ENCODE results near the gene CTSF.
A peak's percentile ranks its signal among the peaks of the same experiment; 100 is the strongest.
"Not testable (repeated sequence)": the region's sequence is repeated elsewhere in the genome, so short reads cannot be mapped to it uniquely, and the experiment has no call there.

CTSF gene

DNA sequence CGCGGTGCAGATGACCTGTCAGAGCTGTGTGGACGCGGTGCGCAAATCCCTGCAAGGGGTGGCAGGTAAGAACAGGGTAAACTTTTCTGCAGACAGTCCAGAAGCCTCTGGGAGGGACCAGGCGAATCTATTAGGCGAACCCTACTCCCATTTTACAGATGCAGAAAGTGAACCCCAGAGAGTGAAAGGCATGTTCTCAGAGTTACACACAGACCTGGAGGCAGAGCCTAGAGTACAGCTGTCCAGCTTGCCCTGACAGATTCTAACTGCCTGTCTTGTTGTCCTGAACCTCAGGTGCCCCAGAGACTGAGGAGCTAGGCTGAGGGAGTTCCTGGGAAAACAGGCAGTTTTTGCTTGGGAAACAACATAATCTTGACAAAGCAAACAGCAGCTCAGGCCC lies 25.2 kb upstream of the CTSF start:
- Mint-ChIP-seq H3K4me3 (peak overlapping the region; percentile 99 to 100), H3K9me3 (no peaks in the 10 kb centered on the region), H3K27ac (no peak overlapping the region), H3K27me3 (no peaks in the 10 kb centered on the region), H3K4me1 (peaks cover 44% of the 10 kb centered on the region)
- ATAC-seq (no peak), DNase-seq (no peak)

- H3K27me3 Mint-ChIP-seq, result no peaks in the 10 kb centered on the region
Measured at GRCh38 chr11:66593303-66593635, 24.9 kb upstream of the CTSF start.

GRCh38 chr11:66592457-66593302 lies 24.3 kb upstream of the CTSF start, which contains the start of the genes CCDC87 and CCS:
TSS of gene CCDC87 (minus strand) at chr11:66593063. CDS start at chr11:66593015, 48 bp downstream.
TSS of gene CCS (plus strand) at chr11:66593185. CDS start at chr11:66593262, 77 bp downstream.
- peaks cover 44% of the 10 kb centered on the region for H3K4me1 Mint-ChIP-seq
- DNase-seq (peak; percentile 96 to 97), ATAC-seq (peak; percentile 97)
- H3K4me3 Mint-ChIP-seq, result peak within 1 kb of the TSS; percentile 99 to 100
- no peaks in the 10 kb centered on the region for H3K27me3 Mint-ChIP-seq
- no peaks in the 10 kb centered on the region for H3K9me3 Mint-ChIP-seq
- H3K27ac Mint-ChIP-seq, result peak within 1 kb of the TSS; percentile 94 to 98

More at GRCh38 chr11:66593303-66593635, 24.9 kb upstream of the CTSF start:
- Mint-ChIP-seq H3K4me1 (peaks cover 44% of the 10 kb centered on the region), H3K27ac (peak overlapping the region; percentile 94 to 98), H3K4me3 (peak overlapping the region; percentile 99 to 100), H3K9me3 (no peaks in the 10 kb centered on the region)
- peak; percentile 32 for ATAC-seq
- no peak for DNase-seq

GRCh38 chr11:66591175-66591574 lies 22.8 kb upstream of the CTSF start:
- DNase-seq, result no peak
- ATAC-seq, result no peak
- Mint-ChIP-seq H3K4me3 (peak overlapping the region in 1 of 2 donors; percentile 100), H3K27me3 (no peaks in the 10 kb centered on the region), H3K4me1 (peaks cover 44% of the 10 kb centered on the region), H3K9me3 (no peaks in the 10 kb centered on the region), H3K27ac (no peak overlapping the region)

DNA sequence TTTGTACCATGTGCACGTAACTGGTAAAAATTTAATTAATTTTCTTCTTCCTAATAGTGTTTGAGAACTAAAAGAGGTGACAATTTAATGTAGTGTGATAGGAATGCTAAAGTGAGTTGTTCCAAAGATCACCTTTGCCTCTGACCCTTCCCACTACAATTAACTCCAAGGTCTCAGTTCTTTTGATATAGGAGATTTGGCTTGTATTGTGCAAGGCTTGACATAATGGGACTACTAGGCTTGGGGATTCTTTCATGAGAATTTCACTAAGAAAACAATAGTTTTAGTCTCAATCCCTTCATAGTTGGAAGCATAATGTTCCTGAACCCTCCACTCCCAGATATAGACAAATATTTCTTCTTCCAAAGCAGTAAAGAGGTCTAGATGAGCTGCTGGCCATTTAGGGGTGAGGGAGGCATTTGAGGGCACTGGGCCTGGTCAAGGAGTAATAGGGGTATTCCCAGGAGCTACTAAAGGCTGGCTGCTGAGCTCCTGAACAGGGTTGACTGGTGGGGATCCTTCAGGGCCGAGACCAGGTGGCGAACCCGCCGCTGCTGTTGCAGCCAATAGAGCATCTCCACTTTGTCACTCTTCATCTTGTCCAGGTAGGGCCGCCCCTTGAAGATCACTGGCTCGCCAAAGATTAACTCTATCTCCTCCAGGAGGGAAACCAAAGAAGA lies 21.7 kb upstream of the CTSF start:
- Mint-ChIP-seq H3K27me3 (no peaks in the 10 kb centered on the region), H3K4me3 (no peak overlapping the region), H3K4me1 (peaks cover 34% of the 10 kb centered on the region), H3K9me3 (no peaks in the 10 kb centered on the region), H3K27ac (no peak overlapping the region)
- no peak for ATAC-seq
- DNase-seq, result no peak

DNA sequence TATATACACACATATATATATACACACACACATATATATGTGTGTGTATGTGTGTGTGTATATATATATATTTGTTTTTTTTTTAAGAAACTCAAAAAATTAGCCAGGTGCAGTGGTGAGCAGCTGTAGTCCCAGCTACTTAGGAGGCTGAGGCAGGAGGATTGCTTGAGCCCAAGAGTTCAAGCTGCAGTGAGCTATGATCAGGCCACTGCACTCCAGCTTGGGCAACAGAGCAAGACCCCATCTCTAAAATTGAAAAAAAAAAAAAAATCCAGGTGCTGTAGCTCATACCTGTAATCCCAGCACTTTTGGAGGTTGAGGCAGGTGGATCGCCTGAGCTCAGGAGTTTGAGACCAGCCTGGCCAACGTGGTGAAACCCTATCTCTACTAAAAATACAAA lies 20.9 kb upstream of the CTSF start:
- not testable (repeated sequence) for H3K27me3 Mint-ChIP-seq, H3K4me3 Mint-ChIP-seq, ATAC-seq, H3K9me3 Mint-ChIP-seq, H3K27ac Mint-ChIP-seq, DNase-seq
- peaks cover 26% of the 10 kb centered on the region for H3K4me1 Mint-ChIP-seq

DNA sequence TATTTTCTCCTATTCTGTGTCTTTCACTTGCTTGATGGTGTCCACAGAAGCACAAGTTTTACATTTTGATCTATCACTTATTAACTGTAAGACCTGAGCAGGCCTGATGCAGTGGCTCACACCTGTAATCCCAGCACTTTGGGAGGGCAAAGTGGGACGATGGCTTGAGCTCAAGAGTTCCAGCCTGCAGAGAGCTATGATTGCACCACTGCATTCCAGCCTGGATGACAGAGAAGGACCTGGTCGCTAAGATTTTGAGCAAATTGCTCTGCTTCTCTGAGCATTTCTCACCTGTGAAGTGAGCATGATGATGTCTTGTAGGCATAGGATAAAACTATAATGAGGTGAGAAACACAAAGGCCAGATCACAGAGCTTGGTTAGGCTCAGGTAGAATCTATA lies 17.7 kb upstream of the CTSF start:
- H3K4me3 Mint-ChIP-seq, result no peak overlapping the region
- H3K27me3 Mint-ChIP-seq, result no peaks in the 10 kb centered on the region
- DNase-seq, result no peak
- peaks cover under 1% of the 10 kb centered on the region for H3K4me1 Mint-ChIP-seq
- no peak for ATAC-seq
- H3K27ac Mint-ChIP-seq, result no peak overlapping the region
- peaks cover 4 to 10% of the 10 kb centered on the region in 2 donors for H3K9me3 Mint-ChIP-seq

DNA sequence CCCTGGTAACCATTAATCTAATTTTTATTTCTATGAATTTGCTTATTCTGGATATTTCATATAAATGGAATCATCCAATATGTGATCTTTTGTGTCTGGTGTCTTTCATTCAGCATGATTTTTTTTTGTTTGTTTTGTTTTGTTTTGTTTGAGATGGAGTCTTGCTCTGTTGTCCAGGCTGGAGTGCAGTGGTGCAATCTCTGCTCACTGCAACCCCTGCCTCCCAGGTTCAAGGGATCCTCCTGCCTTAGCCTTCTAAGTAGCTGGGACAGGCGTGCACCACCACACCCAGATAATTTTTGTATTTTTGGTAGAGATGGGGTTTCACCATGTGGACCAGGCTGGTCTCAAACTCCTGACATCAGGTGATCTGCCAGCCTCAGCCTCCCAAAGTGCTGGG lies 17.0 kb upstream of the CTSF start:
- ATAC-seq, H3K4me1 Mint-ChIP-seq, H3K4me3 Mint-ChIP-seq, H3K27me3 Mint-ChIP-seq, DNase-seq: not testable (repeated sequence)
- H3K9me3 Mint-ChIP-seq, result peaks cover 4 to 10% of the 10 kb centered on the region in 2 donors
- H3K27ac Mint-ChIP-seq, result peak overlapping the region in 1 of 2 donors; percentile 12

DNA sequence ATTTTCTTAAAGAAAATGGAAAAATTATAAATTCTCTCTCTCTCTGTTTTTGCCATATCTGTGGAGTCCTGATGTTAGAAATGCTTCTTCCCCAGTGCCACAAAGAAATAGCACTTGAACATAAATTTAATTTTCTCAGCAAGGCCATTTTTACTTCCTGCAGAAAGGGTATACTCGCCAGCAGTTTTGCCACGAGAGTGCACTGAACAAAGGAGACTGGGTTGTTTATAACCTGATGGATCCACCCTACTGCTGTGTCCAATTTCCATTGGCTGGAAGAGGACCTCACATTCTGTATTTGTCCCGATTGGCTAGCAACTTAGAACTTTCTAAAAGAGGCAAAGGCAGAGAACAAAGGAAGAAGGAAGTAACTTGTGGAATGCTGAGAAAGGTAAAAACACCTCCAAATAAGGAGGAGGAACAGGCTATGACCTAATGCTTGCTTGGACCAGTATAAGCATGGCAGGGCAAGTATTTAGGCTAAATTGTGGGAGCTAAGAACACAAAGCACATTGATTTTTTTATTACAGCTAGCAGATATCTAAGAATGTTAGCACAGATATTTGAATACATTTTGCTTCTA lies 14.2 kb upstream of the CTSF start:
- ATAC-seq, H3K27ac Mint-ChIP-seq, H3K27me3 Mint-ChIP-seq, H3K4me3 Mint-ChIP-seq, DNase-seq: not testable (repeated sequence)
- Mint-ChIP-seq H3K4me1 (peaks cover 22% of the 10 kb centered on the region), H3K9me3 (peaks cover 4 to 10% of the 10 kb centered on the region in 2 donors)

DNA sequence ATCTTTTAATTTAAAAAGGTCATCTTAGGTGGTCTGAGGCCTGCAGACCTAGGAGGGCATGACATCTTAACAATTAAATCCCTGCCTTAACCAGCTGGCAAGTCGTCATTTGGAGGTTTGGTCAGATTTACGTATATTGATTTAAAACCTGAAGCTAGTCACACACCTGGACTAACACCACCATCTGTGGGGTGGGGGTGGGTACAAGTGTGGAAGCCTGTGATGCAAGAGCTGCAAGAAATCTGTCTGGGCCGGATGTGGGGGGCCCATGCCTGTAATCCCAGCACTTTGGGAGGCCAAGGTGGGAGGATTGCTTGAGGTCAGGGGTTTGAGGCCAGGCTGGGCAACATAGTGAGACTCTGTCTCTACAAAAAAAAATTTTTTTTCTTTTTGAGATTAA lies 12.9 kb upstream of the CTSF start:
- peaks cover 1% of the 10 kb centered on the region for H3K27me3 Mint-ChIP-seq
- DNase-seq (no peak), ATAC-seq (no peak)
- no peak overlapping the region for H3K4me3 Mint-ChIP-seq
- peaks cover 22% of the 10 kb centered on the region for H3K4me1 Mint-ChIP-seq
- H3K9me3 Mint-ChIP-seq, result peaks cover 4 to 10% of the 10 kb centered on the region in 2 donors
- no peak overlapping the region for H3K27ac Mint-ChIP-seq

GRCh38 chr11:66580803-66581202 lies 12.4 kb upstream of the CTSF start:
- peaks cover 4 to 10% of the 10 kb centered on the region in 2 donors for H3K9me3 Mint-ChIP-seq
- H3K27me3 Mint-ChIP-seq, result peaks cover 6% of the 10 kb centered on the region
- DNase-seq (no peak), ATAC-seq (no peak)
- no peak overlapping the region for H3K27ac Mint-ChIP-seq
- no peak overlapping the region for H3K4me3 Mint-ChIP-seq
- peaks cover 22% of the 10 kb centered on the region for H3K4me1 Mint-ChIP-seq

DNA sequence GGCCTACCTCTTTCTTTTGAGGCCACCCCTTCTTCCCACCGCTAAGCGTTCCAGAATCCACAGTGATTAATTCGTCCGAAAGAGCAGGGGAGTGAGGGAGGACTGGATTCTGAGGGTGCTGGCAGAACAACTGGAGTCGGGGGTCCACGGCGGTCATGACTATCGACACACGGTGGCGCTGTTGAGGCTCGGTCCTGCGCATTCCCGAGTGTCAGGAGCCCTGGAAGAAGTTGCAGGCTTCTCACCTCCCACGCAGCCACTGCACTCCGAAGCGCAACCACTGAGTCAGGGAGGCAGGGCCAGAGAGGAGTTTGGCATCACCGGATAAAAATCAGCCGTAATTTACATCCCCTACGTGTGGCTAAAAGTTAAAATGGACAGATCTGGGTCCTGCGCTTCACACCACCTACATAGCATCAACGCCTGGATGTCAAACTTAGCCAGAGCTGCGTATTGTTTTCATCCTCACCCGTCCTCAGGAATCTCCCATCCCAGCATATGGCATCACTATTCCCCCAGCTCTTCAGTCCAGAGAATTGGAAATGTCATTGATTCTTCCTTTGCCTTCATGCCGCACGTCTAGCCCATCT lies 10.7 kb upstream of the CTSF start:
- peak; percentile 84 for ATAC-seq
- Mint-ChIP-seq H3K27me3 (peaks cover 19% of the 10 kb centered on the region), H3K4me3 (peak overlapping the region in 1 of 2 donors; percentile 13), H3K27ac (no peak overlapping the region), H3K9me3 (peaks cover 4 to 10% of the 10 kb centered on the region in 2 donors), H3K4me1 (peaks cover 22% of the 10 kb centered on the region)
- DNase-seq, result peak; percentile 66 to 74

- Mint-ChIP-seq H3K27me3 (peaks cover 20% of the 10 kb centered on the region), H3K4me1 (peaks cover 18% of the 10 kb centered on the region), H3K4me3 (no peak overlapping the region), H3K9me3 (no peaks in the 10 kb centered on the region), H3K27ac (no peak overlapping the region)
- no peak for DNase-seq
- no peak for ATAC-seq
Measured at GRCh38 chr11:66570850-66571180, 2.4 kb upstream of the CTSF start.

- H3K9me3 Mint-ChIP-seq, result no peaks in the 10 kb centered on the region
- DNase-seq (no peak), ATAC-seq (no peak)
- H3K4me1 Mint-ChIP-seq, result peaks cover 18% of the 10 kb centered on the region
- H3K27ac Mint-ChIP-seq, result no peak overlapping the region
- no peak overlapping the region for H3K4me3 Mint-ChIP-seq
- H3K27me3 Mint-ChIP-seq, result peaks cover 14% of the 10 kb centered on the region
Measured at GRCh38 chr11:66570079-66570849, 1.9 kb upstream of the CTSF start.

- Mint-ChIP-seq H3K4me1 (peaks cover 18% of the 10 kb centered on the region), H3K4me3 (peak overlapping the region in 1 of 2 donors; percentile 81), H3K9me3 (no peaks in the 10 kb centered on the region), H3K27ac (peak overlapping the region in 1 of 2 donors; percentile 40), H3K27me3 (peaks cover 7% of the 10 kb centered on the region)
- no peak for DNase-seq
- no peak for ATAC-seq
Measured at GRCh38 chr11:66569076-66569475, 670 bp upstream of the CTSF start.

All from stimulated activated naive CD8-positive, alpha-beta T cell treated with anti-CD3 and anti-CD28 coated beads, Interleukin-15, amount 100 ng/mL, for 72 hours (primary cell).